GM18511 (cell line): Measurements from ENCODE around the gene CDH23.

ENCODE experiments used
- ATAC-seq: cut with Tn5 transposase; IDR thresholded peaks from one replicate; pipeline ENCODE4 v1.9.1; 2021; ENCODE audit warnings: mild to moderate bottlenecking, moderate library complexity; ENCODE audit not compliant: unreplicated experiment

The CDH23 gene

DNA sequence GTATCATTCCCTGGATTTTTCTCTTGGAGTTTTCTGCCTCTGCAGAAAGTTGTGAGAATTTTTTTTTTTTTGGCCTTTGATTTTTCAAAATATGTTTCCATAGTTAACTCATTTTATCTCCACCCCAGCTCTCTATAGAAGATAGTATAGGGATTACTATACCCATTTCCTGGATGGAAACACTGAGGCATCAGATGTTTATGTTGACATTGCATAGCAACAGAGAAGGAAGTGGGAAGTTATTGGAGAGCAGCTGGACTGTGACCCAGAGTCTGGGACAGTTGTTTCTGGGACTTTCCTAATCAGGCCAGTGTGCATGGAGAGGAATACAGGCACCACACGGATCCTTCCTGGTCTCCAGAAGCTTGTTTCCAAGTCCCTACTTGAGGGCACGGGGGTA, 158.0 kb downstream of the CDH23 start:
- ATAC-seq = no peak

DNA sequence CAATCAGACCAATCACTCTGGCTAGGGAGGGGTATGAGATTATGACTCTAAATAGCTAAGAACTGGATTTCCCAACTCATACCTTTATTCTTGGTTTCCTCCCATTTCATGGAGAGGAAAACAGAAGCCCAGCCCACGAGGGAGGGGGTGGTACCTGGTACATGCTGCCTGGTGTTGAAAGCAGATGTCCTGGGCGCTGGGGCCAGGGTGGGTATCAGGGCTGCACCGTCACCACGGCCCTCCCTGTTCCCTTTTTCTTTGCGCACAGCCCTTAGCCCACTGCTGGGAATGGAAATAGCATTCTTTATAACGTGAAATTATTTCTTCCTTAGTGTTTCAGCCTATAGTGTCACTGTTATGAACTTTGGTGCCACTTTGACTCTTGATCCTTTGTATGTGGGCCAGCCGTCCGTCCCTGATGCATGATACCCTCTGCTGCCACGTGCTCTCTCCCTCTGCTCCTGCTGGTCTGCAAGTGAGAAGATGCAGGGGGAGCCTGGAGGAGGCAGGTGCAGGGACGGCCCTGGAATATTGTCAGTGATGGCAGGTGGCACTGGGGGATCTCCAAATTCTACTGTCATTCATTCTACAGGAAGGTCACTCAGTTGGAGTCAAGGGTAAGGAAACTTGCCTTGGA, 158.5 kb downstream of the CDH23 start:
- no peak for ATAC-seq

DNA sequence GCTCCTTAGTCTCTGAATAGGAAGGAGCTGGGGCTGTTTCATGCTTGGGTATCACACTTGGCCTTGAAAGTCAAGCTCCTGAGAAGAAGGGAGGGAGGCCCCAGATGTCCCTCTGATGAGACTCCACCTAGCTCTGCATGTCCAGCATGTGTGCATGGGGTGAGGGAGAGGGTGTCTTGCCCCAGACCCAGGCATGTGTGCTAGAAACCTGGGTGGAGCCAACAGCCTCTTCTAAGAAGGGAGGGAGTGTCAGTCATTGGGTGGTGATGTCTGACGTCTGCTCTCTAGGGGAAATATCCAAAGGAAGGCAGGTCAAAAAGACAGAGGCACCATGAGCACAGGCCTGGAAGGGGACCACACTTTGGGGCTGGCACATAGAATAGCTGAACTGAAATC, 159.0 kb downstream of the CDH23 start:
- ATAC-seq = no peak

DNA sequence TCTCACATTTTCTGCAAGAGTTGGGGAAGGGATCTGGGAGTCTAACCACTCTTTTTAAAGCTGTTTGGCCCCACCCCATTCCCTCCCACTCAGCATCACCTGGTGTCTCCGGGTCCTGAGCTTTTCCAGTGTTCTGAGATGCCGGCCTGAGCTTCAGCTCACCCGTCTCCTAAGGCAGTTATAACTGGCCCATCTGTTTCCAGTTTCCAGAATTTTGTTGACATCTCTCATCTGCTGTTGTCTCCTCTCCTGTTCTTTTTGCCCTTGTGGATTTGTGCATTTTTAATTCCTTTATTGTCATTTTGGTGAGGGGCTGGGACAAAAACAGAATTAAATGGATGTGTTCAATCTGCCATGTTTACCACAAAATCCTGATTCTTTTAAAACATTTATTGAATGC, 162.3 kb downstream of the CDH23 start:
- no peak for ATAC-seq

DNA sequence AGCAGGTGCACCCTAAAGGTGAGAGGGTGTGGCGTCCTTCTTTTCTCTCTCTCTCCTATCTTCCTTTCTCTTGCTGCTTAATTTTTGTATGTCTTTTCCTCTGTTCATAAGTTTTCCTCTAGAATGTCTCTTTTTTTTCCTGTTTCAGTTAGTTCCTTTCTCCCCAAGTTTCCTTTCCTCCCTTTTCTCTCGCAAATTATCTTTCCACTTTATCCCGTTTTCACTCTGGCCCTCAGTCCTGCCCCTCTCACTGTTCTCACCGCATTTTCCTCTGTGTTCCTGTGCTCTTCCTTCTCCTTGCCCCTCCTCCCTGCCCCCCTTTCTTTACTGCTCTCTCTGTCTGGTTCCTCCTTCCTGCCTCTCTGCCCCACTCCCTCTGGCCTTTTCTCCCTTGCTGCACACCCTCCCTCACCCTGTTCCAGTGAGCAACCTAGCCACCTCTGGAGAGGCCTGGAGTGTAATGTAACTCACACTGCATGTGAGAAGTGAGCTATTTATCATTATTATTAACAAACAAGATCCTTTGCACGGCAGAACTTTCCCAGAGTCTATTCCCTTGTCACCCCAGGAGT, 164.4 kb downstream of the CDH23 start:
- no peak for ATAC-seq

DNA sequence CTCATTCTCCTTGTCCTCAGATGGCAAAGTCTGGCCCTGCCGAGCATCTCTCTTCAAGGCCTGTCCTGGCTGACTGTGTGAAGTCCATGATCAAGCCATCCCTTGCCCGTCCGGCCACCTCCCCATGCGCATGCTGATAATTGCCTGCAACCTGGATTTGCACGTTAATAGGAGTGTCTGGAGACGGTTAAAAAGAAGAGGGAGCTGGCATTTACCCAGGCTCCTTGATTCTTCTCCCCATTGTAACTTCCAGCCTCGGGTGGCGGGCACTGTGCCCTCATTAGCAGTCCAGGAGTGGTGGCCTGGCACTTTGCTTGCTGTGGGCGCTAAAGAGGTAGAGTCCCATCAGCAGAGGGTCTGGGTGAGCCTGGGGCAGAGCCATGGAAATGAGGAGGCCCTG, 165.5 kb downstream of the CDH23 start:
- ATAC-seq = no peak

DNA sequence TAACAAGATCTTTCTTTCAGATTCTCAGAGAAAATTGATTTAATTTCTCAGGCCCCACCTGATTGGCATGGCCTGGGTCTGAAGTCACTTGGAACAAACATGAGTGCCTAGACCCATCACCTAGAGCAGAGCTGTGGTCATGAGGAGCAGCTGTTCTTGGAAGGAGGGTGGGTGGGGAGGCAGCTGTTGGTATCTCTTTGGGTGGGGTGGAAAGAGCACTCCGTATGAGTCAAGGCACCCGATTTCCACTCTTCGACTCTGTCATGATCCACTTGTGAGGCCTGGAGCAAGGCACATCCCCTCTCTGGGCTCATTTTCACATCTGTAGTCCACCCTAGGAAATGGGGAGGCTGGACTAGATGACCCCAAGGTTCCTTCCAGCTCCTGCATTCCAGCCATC, 166.2 kb downstream of the CDH23 start:
- no peak for ATAC-seq

DNA sequence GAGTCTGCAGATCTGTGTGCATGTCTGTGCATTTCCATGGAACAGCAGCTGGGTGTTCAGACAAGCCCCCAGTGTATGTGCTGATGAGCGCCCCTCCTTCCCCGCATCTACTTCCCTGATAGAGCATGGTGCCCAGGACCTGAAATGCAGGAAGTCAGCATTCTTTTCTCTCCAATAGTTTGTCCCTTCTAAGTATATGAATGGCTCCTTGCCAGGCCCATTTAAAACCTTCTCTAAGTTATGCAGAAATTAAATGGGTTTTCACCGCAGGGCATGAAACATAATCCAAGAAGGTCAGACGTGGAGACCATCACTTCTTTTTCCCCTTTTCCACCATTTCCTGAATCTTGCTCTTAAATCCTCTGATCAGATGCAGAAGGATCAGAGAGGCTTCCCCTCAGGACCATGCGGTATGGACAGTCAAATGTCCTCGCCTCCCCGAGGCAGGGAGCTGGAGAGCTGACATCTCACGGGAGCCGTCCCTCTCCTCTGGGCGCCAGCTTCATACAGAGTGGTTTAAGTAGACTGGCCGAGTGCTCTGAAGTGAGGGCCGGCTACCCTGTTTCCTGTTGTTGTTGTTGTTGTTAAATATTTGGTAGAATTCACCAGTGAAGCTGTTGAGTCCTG, 167.6 kb downstream of the CDH23 start:
- no peak for ATAC-seq

DNA sequence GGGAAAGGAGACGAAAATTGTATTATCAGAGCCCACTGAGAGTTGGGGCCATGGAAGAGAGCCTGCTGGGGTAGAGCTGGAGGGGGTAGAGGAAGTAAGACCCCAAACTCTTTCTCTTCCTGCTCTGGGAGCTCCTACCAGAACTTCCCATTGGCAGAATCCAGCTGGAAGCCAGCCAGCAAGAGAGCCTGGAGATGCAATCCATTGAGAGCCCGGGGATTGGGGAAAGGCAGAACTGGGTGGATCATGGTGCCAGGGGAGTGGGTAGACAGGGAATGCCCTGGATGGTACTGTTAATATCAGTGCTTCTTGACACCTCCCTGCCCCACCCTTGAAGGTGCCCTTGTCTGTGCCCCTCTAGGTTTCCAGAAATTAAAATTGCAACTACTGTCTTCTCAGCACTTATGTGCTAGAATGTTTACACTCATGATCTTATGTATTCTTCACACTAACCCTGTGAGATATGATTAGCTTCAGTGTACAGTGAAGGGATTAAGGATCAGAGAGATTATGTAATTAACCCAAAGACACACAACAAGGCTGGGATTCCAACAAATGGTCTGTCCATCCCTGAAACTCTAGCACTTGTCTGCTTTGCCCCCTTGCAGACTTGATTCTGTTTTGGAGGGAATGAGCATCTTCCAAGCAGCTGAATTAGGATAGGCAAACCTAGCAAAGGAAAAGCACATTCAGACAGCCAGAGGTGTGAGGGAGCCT, 168.7 kb downstream of the CDH23 start:
- no peak for ATAC-seq

DNA sequence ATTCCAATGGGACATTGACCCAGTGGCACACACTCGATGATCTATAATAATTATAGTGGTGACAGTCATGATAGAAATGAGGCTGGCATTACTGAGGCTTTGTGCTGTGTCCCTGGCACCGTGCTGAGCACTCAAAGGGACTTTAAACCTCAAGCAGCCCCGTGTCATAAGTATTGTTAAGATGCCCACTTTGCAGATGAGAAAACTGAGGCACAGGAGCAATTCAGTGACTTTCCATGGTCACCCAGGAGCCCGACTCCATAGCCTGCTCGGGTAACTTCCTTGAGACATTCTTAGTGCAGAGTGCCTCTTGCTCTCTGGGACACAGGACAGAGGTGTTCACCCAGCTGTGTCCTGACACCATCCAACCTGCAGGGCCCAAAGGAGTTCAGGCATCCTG, 170.3 kb downstream of the CDH23 start:
- no peak for ATAC-seq

DNA sequence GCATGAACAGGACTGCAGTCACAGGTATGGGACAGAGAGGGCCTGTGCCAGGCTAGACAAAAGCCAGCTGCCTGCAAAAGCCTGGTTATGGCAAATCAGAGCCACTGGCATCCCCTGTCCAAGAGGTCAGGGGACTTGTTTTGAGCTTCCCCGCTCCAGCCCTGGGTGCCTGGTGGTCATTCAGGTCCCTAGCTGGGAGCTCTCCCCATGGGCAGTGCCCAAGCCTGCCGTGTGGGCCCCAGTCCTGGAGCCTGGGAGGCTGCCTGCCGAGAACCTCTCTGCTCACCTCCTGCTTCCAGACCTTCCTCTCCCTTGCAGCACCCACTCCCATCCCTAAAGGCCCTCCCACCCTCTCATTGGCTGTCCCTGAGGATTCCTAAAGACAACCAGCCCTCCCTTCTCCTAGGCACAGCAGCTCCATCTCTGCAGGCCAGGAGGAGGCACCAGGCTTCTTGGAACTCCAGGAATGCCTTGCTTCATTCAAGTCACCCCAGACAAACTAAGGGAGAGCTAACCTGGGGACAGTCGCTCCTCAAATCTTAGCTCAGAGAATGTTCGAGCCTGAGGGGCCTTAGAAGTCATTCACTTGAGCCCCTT, 172.3 kb downstream of the CDH23 start:
- ATAC-seq = no peak

DNA sequence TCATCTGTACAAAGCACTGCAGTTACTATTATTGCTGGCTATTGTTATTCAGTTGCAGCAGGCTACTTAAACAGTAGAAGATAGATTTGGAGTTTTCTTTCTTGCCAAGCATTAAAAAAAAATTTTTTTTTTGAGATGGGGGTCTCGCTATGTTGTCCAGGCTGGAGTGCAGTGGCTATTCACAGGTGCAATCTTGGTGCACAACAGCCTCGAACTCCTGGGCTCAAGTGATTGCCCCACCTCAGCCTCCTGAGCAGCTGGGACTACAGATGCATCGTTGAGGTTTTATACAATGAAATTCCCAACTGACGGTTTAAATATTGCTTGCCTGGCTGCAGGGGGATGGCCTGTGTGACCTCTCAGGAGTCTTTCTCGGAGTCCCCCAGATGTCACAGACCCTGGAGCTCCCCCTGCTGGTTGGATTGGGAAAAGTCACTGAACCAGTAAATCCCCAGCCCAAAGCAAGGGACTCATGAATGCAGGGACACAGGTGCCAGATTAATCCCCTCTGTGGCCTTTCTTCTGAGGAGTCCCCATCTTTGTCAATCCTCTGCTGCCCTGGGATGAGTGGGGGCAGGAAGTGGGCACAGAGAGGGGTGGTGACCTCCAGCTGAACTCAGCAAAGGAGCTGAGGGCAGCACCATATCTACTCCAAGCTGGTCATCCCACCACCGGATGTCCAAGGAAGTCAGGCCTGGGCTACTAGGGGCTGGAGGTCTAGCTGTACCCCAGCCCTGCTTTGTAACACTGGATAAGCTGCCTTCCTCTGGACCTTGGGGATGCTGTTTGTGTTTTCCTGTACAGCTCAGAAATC, 173.3 kb downstream of the CDH23 start:
- ATAC-seq = no peak

DNA sequence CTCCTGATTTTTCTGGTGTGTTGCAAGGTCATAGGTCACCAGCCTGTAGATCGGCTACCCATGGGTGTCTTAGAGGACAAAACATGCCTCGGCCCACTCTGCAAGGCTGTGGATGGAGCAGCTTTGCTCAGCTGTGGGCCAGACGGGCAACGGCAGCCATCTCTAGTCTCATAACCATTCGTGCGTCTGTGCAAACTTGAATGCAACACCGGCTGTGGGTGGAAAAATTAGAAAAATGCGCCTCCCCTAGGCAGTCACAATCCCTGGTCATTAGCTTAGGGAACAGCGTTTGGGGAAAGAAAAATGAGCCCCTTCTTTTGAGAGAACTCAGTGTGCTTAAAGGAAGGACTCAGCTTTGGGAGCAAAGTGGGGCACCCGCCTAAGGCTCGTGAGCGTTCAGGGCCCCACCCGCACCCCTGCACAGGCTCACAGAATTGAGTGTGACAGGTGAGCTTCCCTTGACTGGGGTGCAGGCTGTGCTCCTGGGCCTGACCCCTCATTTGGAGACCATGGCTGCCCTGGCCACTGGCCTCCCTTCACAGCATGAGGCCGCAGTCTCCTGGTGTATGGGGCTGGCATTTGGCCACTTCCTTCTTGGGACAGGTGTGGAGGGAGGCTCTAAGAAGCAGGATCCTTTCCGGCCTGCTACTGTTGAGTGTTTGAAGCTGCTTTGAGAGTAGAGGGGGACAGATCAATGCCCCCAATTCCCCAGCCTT, 174.9 kb downstream of the CDH23 start:
- no peak for ATAC-seq

DNA sequence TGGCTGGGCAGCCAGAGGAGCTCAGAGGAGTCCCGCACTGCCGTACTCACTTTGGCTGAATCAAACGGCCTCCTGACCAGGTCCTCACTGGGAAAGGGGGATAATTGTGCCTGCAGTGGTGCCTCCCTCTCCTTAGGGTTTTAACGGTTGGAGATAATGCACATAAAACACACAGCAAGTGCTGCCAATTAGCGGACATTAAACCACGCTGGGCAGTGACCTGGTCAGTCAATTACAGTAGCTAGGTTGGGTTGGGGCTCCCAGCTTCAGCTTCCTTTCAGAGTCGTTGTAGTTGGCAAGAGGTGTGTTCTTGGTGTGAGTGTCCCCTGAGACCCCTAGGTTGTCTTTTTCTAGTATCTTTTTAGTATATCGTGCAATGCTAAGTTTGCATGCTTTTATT, 176.2 kb downstream of the CDH23 start:
- no peak for ATAC-seq

DNA sequence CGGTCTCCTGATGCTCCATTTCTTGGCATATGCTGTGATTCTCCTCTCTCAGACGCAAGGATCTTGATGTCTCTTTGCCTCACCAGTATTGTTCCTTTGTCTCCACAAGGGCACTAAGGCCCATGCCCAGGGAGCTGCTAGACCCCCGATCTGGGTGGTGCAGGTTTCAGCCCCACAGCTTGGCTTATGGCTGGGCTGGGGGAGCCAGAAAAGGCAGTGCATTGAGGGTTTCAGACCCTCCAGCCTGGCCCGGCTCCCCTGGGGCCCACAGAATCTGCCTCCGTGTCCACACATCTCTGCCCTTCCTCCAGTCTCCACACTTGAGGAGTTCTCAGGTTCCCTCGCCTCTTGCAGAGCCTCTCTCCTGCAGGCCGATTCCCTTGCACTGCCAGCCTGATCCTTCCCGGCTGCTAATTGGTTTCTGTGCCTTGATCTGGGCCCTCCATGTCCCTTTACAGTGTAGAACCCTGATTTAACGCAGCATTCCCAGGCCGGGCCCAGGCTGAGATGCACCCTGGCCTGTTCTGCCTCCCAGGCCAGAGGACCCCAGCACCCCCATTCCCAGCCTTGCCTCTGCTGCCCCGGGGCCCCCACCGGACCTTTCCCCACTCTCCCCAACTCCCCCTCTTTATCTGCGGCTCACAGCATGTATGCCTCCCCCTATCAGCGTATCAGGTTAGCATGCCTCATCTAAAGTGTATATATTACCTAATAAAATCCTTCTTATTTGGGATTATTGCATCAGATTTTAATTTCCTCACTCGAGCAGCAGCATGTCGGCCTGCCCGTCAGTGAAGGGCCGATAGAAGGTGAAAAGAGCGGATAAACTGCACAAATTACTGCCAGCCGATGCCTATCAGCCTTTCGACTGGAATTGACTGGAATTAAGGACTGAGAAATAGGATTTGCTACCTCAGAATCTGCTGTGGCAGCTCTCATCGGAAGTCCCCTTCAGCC, 177.1 kb downstream of the CDH23 start:
- no peak for ATAC-seq

DNA sequence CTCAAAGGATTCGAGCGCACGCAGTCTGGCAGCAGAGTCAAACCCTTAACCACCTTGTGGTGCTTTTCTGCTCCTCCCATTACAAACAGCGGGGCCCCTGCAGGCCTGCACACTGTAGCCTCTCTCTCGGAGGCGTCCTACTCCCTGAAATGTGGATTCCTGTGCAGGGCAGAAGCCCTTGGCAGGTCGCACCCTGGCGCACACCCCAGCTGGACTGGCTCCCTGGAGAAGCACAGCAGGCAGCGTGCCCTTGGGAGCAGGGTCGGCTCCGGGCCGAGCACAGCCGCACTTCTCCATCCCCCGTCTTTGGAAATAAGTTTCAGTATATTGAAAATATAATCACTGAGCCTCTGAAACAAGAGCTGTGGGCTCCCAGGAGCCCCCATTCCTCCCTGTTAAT, 178.7 kb downstream of the CDH23 start:
- ATAC-seq = no peak

DNA sequence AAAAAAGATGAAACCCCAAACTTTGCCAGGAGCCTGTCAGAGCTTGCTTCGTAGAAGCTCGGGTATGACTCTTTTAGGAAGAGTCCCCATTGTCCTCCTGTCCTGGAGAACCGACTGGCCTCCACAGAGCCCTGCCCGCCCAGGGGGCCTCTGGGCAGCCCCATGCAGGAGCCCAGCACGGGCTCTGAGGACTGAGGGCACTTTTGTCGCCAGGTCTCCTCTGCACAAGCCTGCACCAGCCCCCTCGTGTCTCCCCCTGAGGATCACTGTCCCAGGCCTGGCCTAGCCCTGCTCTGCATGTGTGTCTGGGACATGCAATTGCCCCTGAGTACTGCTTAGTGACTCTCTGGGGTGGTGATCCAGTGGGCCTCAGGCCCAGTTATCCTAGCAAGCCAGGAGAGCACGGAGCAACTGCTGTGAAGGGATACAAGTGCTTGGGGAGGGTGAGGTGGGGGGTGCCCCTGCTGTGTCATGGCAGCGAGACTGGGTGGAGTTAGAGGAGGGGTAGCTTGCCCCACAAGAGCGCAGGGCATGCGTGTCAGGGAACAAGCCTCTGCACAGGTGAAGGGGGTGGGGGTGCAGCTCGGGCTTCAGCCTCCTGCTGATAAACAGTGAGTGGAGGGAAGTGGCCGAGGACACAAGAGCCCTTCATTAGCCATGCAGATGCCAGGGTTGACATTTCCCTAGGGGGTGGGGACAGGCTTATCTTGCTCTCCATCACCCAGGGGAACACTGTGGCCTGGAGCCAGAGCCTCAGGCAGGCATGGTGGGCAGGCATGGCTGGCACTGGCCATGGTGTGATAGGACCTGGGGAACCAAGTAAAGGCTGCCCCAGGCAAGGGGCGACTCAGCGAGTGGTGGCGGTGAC, 179.4 kb downstream of the CDH23 start:
- no peak for ATAC-seq

DNA sequence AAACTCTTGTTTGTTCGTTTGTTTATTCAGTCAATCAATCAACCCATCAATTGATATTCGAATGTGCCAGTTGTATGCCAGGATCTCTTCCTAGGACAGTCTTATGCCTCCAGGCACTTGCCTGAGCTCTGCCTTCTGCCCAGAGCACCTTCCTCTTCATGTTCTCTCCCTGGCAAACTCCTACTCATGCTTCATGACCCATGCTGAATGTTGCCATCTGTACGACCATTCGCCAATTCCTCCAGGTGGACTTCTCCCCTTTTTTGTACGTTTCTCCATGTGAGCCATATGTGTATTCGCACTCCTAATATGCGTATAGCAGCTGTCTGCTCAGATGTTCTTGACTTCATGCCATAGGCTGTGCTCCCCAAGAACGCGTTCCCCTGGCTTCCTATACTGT, 180.1 kb downstream of the CDH23 start:
- no peak for ATAC-seq
